ENCODE data around the gene KIF4A. TPM values are rescaled to one million over a fixed set of nuclear protein-coding genes. Genes with fewer than 3 reads are reported as not detected.
A peak's percentile ranks its signal among the peaks of the same experiment; 100 is the strongest.
"Not testable (repeated sequence)": the region's sequence is repeated elsewhere in the genome, so short reads cannot be mapped to it uniquely, and the experiment has no call there.

The KIF4A gene
- polyA plus RNA-seq, 3 donors, result 13.0 to 22.6 (median 22.2) TPM

GRCh38 chrX:70352496-70352895, 62.6 kb downstream of the KIF4A start:
- no peak for DNase-seq (ENCODE audit: extremely low read depth in 1 of 11, low read depth in 9 of 11, low spot score in 4 of 11)

GRCh38 chrX:70353514-70353913, 63.6 kb downstream of the KIF4A start:
- no peak for DNase-seq (ENCODE audit: extremely low read depth in 1 of 11, low read depth in 9 of 11, low spot score in 4 of 11)

GRCh38 chrX:70354716-70355115, 64.8 kb downstream of the KIF4A start:
- DNase-seq (ENCODE audit: extremely low read depth in 1 of 11, low read depth in 9 of 11, low spot score in 4 of 11), result peak in 2 of 11 donors; percentile 4 to 8

GRCh38 chrX:70359458-70359857, 69.6 kb downstream of the KIF4A start:
- no peak for DNase-seq (ENCODE audit: extremely low read depth in 1 of 11, low read depth in 9 of 11, low spot score in 4 of 11)

GRCh38 chrX:70360366-70360765, 70.5 kb downstream of the KIF4A start:
- DNase-seq (ENCODE audit: extremely low read depth in 1 of 11, low read depth in 9 of 11, low spot score in 4 of 11), result no peak

GRCh38 chrX:70368731-70369130, 78.8 kb downstream of the KIF4A start:
- not testable (repeated sequence) for DNase-seq (ENCODE audit: extremely low read depth in 1 of 11, low read depth in 9 of 11, low spot score in 4 of 11)

GRCh38 chrX:70386235-70386634, 96.3 kb downstream of the KIF4A start:
- DNase-seq (ENCODE audit: extremely low read depth in 1 of 11, low read depth in 9 of 11, low spot score in 4 of 11), result no peak

GRCh38 chrX:70398899-70399298, 109.0 kb downstream of the KIF4A start:
- no peak for DNase-seq (ENCODE audit: extremely low read depth in 1 of 11, low read depth in 9 of 11, low spot score in 4 of 11)

- DNase-seq (ENCODE audit: extremely low read depth in 1 of 11, low read depth in 9 of 11, low spot score in 4 of 11), result not testable (repeated sequence)
These were observed 110.3 kb downstream of the KIF4A start for GRCh38 chrX:70400181-70400580.

GRCh38 chrX:70402721-70403120, 112.8 kb downstream of the KIF4A start:
- DNase-seq (ENCODE audit: extremely low read depth in 1 of 11, low read depth in 9 of 11, low spot score in 4 of 11), result no peak

GRCh38 chrX:70405003-70405402, 115.1 kb downstream of the KIF4A start:
- no peak for DNase-seq (ENCODE audit: extremely low read depth in 1 of 11, low read depth in 9 of 11, low spot score in 4 of 11)

- no peak for DNase-seq (ENCODE audit: extremely low read depth in 1 of 11, low read depth in 9 of 11, low spot score in 4 of 11)
These were observed 121.0 kb downstream of the KIF4A start for GRCh38 chrX:70410921-70411320.

- DNase-seq (ENCODE audit: extremely low read depth in 1 of 11, low read depth in 9 of 11, low spot score in 4 of 11), result no peak
These were observed 121.6 kb downstream of the KIF4A start for GRCh38 chrX:70411475-70411874.

GRCh38 chrX:70421618-70422017, 131.7 kb downstream of the KIF4A start:
- DNase-seq (ENCODE audit: extremely low read depth in 1 of 11, low read depth in 9 of 11, low spot score in 4 of 11), result no peak

GRCh38 chrX:70422851-70423341, 133.0 kb downstream of the KIF4A start, which contains the start of gene GDPD2:
Gene GDPD2 (plus strand): TSS chrX:70423314. CDS start chrX:70424985, 1,671 bp downstream.
- DNase-seq (ENCODE audit: extremely low read depth in 1 of 11, low read depth in 9 of 11, low spot score in 4 of 11), result peak in 8 of 11 donors; percentile 15 to 58 (median 36)

GRCh38 chrX:70423936-70424675, 134.2 kb downstream of the KIF4A start:
- no peak for DNase-seq (ENCODE audit: extremely low read depth in 1 of 11, low read depth in 9 of 11, low spot score in 4 of 11)

- DNase-seq (ENCODE audit: extremely low read depth in 1 of 11, low read depth in 9 of 11, low spot score in 4 of 11), result no peak
These were observed 134.9 kb downstream of the KIF4A start for GRCh38 chrX:70424801-70425200.

GRCh38 chrX:70426286-70427278, 136.7 kb downstream of the KIF4A start:
- DNase-seq (ENCODE audit: extremely low read depth in 1 of 11, low read depth in 9 of 11, low spot score in 4 of 11), result no peak

GRCh38 chrX:70427365-70427764, 137.5 kb downstream of the KIF4A start:
- no peak for DNase-seq (ENCODE audit: extremely low read depth in 1 of 11, low read depth in 9 of 11, low spot score in 4 of 11)

GRCh38 chrX:70429759-70430158, 139.9 kb downstream of the KIF4A start:
- DNase-seq (ENCODE audit: extremely low read depth in 1 of 11, low read depth in 9 of 11, low spot score in 4 of 11), result no peak

Measured in renal cortex interstitium (tissue), 11 donors.